ENCODE data around the gene CLEC10A. TPM values are rescaled to one million over a fixed set of nuclear protein-coding genes. Genes with fewer than 3 reads are reported as not detected.

Gene CLEC10A
- total RNA-seq, 2 donors from 2014 or later = 0.96 to 9.7 TPM

GRCh38 chr17:7084088-7084487 is 4.0 kb upstream of the CLEC10A start:
- TF ChIP-seq CTCF (IDR thresholded peaks at IDR 0.05) = no peak
- Histone ChIP-seq H3K27me3 (no peaks in the 10 kb centered on the region), H3K36me3 (no peaks in the 10 kb centered on the region), H3K27ac (no peak overlapping the region), H3K9ac (ENCODE audit: low read depth in 2 of 2, low read length in 2 of 2) (no peak overlapping the region), H3K9me3 (no peaks in the 10 kb centered on the region), H3K4me3 (no peak overlapping the region), H3K4me1 (no peaks in the 10 kb centered on the region)
- intact Hi-C loops (cut with DNase I) = no loop called here
- no peak for DNase-seq

GRCh38 chr17:7083592-7083991 is 3.5 kb upstream of the CLEC10A start:
- no peaks in the 10 kb centered on the region for H3K4me1 ChIP-seq
- no peaks in the 10 kb centered on the region for H3K27me3 ChIP-seq
- H3K9ac ChIP-seq (ENCODE audit: low read depth in 2 of 2, low read length in 2 of 2) = no peak overlapping the region
- no peaks in the 10 kb centered on the region for H3K36me3 ChIP-seq
- TF ChIP-seq CTCF (IDR thresholded peaks at IDR 0.05) = no peak
- intact Hi-C loops (cut with DNase I) = no loop called here
- DNase-seq = no peak
- H3K4me3 ChIP-seq = no peak overlapping the region
- no peaks in the 10 kb centered on the region for H3K9me3 ChIP-seq
- H3K27ac ChIP-seq = no peak overlapping the region

GRCh38 chr17:7081341-7082062 is 1.5 kb upstream of the CLEC10A start:
- Histone ChIP-seq H3K9me3 (no peaks in the 10 kb centered on the region), H3K36me3 (no peaks in the 10 kb centered on the region), H3K27ac (no peak overlapping the region), H3K9ac (ENCODE audit: low read depth in 2 of 2, low read length in 2 of 2) (no peak overlapping the region), H3K4me3 (no peak overlapping the region), H3K27me3 (no peaks in the 10 kb centered on the region), H3K4me1 (no peaks in the 10 kb centered on the region)
- DNase-seq = no peak
- intact Hi-C loops (cut with DNase I) = no loop called here
- no peak for TF ChIP-seq CTCF (IDR thresholded peaks at IDR 0.05)

GRCh38 chr17:7080456-7081041 is 498 bp upstream of the CLEC10A start:
- Histone ChIP-seq H3K9ac (ENCODE audit: low read depth in 2 of 2, low read length in 2 of 2) (no peak overlapping the region), H3K9me3 (no peaks in the 10 kb centered on the region), H3K4me1 (no peaks in the 10 kb centered on the region), H3K36me3 (no peaks in the 10 kb centered on the region), H3K4me3 (no peak overlapping the region), H3K27me3 (no peaks in the 10 kb centered on the region), H3K27ac (no peak overlapping the region)
- no peak for TF ChIP-seq CTCF (IDR thresholded peaks at IDR 0.05)
- intact Hi-C loops (cut with DNase I) = no loop called here
- no peak for DNase-seq

GRCh38 chr17:7078711-7079110 is 1.3 kb downstream of the CLEC10A start:
- no peak overlapping the region for H3K27ac ChIP-seq
- no peaks in the 10 kb centered on the region for H3K27me3 ChIP-seq
- TF ChIP-seq CTCF (IDR thresholded peaks at IDR 0.05) = no peak
- no peak overlapping the region for H3K9ac ChIP-seq (ENCODE audit: low read depth in 2 of 2, low read length in 2 of 2)
- H3K4me1 ChIP-seq = no peaks in the 10 kb centered on the region
- H3K4me3 ChIP-seq = no peak overlapping the region
- intact Hi-C loops (cut with DNase I) = no loop called here
- H3K36me3 ChIP-seq = no peaks in the 10 kb centered on the region
- H3K9me3 ChIP-seq = no peaks in the 10 kb centered on the region
- DNase-seq = no peak
